ENCODE results near the gene CALML5.

GRCh38 chr10:5544216-5544805, 44.9 kb upstream of the CALML5 start:
- TF ChIP-seq EZH2 (IDR thresholded peaks at IDR 0.05; ENCODE audit: insufficient read depth, poor library complexity, severe bottlenecking) = no peak
- no peak for TF ChIP-seq EZH2phosphoT487 (IDR thresholded peaks at IDR 0.05; ENCODE audit: insufficient read depth, low read depth)
